Peyer's patch (tissue), 4 donors: ENCODE data around the gene CHAC2. TPM values are rescaled to one million over a fixed set of nuclear protein-coding genes. Genes with fewer than 3 reads are reported as not detected.
"Not testable (repeated sequence)": the region's sequence is repeated elsewhere in the genome, so short reads cannot be mapped to it uniquely, and the experiment has no call there.

Source experiments
- DNase-seq, 3 donors: peaks; one replicate each; pipeline ENCODE4 v3.0.0-alpha.2; 2017 to 2019
- H3K27ac ChIP-seq, 4 donors: fragments of 200-600 bp; sonication (generic); one replicate each; pipeline ENCODE4 v1.5.1; 2016 to 2019
- H3K27me3 ChIP-seq, 2 donors: fragments of 200-600 bp; sonication (generic); one replicate each; pipeline ENCODE4 v1.5.1; 2019
- H3K36me3 ChIP-seq, 3 donors: fragments of 200-600 bp; sonication (generic); one replicate each; pipeline ENCODE4 v1.5.1; 2016 to 2019
- H3K4me1 ChIP-seq, 4 donors: fragments of 200-600 bp; sonication (generic); one replicate each; pipeline ENCODE4 v1.5.1; 2016 to 2019
- H3K4me3 ChIP-seq, 4 donors: fragments of 200-600 bp; sonication (generic); 1 replicate in 3 of 4; 2 replicates in 1 of 4; pipeline ENCODE4 v1.5.1; 2016 to 2019; ENCODE audit warnings: mild to moderate bottlenecking in 1 of 4
- H3K9me3 ChIP-seq, 4 donors: fragments of 200-600 bp; sonication (generic); one replicate each; pipeline ENCODE4 v1.5.1; 2016 to 2019; ENCODE audit warnings: mild to moderate bottlenecking in 1 of 4
- CTCF ChIP-seq, 6 experiments: fragments of 450-650 bp in 4 of 6; fragments of 200-600 bp in 2 of 6; sonication (generic) in 1 of 6; IDR thresholded peaks; one replicate each; pipeline ENCODE4 v1.5.1; 2017 to 2019; ENCODE audit warnings: antibody characterized with exemption in 6 of 6, mild to moderate bottlenecking in 3 of 6, moderate library complexity in 1 of 6
- POLR2A ChIP-seq, 2 donors: fragments of 450-650 bp; IDR thresholded peaks; one replicate each; pipeline ENCODE4 v1.5.1; 2017; ENCODE audit warnings: antibody characterized with exemption in 2 of 2, mild to moderate bottlenecking in 2 of 2, moderate library complexity in 2 of 2
- total RNA-seq, 4 donors: library from RNA; depleted of rRNA; stranded (reverse); fragments of >200 nt; gene quantifications; one replicate each; pipeline ENCODE4 v1.1.0, GENCODE V29; 2016

Gene CHAC2
- total RNA-seq, 4 donors from 2014 or later, result 1.9 to 3.2 (median 2.9) TPM; not detected in 1

- DNase-seq, result no peak
- Histone ChIP-seq H3K4me3 (no peak overlapping the region), H3K27me3 (no peaks in the 10 kb centered on the region), H3K36me3 (peaks cover 0 to 25% (median 0%) of the 10 kb centered on the region in 3 donors), H3K9me3 (no peaks in the 10 kb centered on the region), H3K27ac (no peak overlapping the region), H3K4me1 (no peaks in the 10 kb centered on the region)
- TF ChIP-seq CTCF (IDR thresholded peaks at IDR 0.05) (no peak), POLR2A (IDR thresholded peaks at IDR 0.05) (no peak)
These were observed 15.9 kb upstream of the CHAC2 start for GRCh38 chr2:53751728-53752127.

- Histone ChIP-seq H3K4me3 (no peak overlapping the region), H3K4me1 (no peaks in the 10 kb centered on the region), H3K27me3 (no peaks in the 10 kb centered on the region), H3K9me3 (no peaks in the 10 kb centered on the region), H3K27ac (no peak overlapping the region), H3K36me3 (peaks cover 0 to 26% (median 0%) of the 10 kb centered on the region in 3 donors)
- DNase-seq, result no peak
- TF ChIP-seq POLR2A (IDR thresholded peaks at IDR 0.05), result no peak
- TF ChIP-seq CTCF (IDR thresholded peaks at IDR 0.05), result no peak
These were observed 15.2 kb upstream of the CHAC2 start for GRCh38 chr2:53752385-53752784.

DNA sequence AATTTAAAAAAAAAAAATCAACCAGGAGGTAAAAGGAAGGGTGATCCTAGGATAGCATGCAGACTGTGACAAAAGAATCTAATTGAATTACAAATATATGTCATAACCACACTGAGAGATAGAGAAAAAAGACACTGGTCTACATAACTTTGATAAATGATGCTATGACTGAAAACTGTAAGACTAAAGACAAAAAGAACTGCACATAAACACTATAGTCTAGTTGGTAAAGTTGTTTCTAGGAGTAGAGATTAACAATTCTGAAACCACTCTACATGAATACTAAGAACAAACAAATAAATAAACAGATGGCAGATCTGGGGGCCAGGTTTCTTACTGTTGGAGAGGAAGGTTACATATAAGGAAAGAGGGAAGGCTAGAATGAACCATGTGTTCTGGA, 14.6 kb upstream of the CHAC2 start:
- Histone ChIP-seq H3K4me3 (no peak overlapping the region), H3K27me3 (no peaks in the 10 kb centered on the region), H3K4me1 (no peaks in the 10 kb centered on the region), H3K36me3 (peaks cover 0 to 20% (median 0%) of the 10 kb centered on the region in 3 donors), H3K27ac (no peak overlapping the region), H3K9me3 (no peaks in the 10 kb centered on the region)
- no peak for TF ChIP-seq CTCF (IDR thresholded peaks at IDR 0.05)
- no peak for TF ChIP-seq POLR2A (IDR thresholded peaks at IDR 0.05)
- no peak for DNase-seq

GRCh38 chr2:53755121-53755520, 12.5 kb upstream of the CHAC2 start:
- Histone ChIP-seq H3K27ac (no peak overlapping the region), H3K27me3 (no peaks in the 10 kb centered on the region), H3K4me1 (no peaks in the 10 kb centered on the region), H3K36me3 (peaks cover 0 to 7% (median 0%) of the 10 kb centered on the region in 3 donors), H3K4me3 (no peak overlapping the region), H3K9me3 (no peaks in the 10 kb centered on the region)
- TF ChIP-seq CTCF (IDR thresholded peaks at IDR 0.05) (no peak), POLR2A (IDR thresholded peaks at IDR 0.05) (no peak)
- peak in 1 of 3 donors; percentile 54 for DNase-seq

- Histone ChIP-seq H3K36me3 (peaks cover 0 to 7% (median 0%) of the 10 kb centered on the region in 3 donors), H3K9me3 (no peaks in the 10 kb centered on the region), H3K27ac (no peak overlapping the region), H3K4me3 (no peak overlapping the region), H3K4me1 (no peaks in the 10 kb centered on the region), H3K27me3 (no peaks in the 10 kb centered on the region)
- TF ChIP-seq POLR2A (IDR thresholded peaks at IDR 0.05), result no peak
- TF ChIP-seq CTCF (IDR thresholded peaks at IDR 0.05), result no peak
- DNase-seq, result no peak
These were observed 11.0 kb upstream of the CHAC2 start for GRCh38 chr2:53756644-53757043.

DNA sequence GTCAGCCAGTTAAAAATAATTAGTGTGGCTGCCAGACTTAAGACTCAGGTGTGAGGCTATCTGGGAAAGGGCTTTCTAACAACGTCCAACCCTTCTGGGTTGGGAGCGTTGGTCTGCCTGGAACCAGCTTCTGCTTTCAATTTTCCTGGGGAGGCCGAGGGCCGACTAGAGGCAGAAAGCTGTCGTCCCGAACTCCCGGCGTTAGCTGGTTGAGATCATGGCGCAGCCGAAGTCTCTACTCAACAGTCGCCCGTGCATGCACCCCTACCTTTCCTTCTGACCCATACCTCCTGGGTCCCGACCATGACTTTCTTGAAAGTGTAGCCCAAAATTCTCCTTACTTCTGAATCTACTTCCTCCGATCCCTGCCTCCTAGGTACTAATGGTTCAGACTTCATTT, 10.4 kb upstream of the CHAC2 start:
- H3K27me3 ChIP-seq, DNase-seq, H3K4me1 ChIP-seq, H3K9me3 ChIP-seq, H3K27ac ChIP-seq, H3K4me3 ChIP-seq, H3K36me3 ChIP-seq: not testable (repeated sequence)
